NCI-H1694 (cell line): Measurements from ENCODE around the gene MYLIP.

ENCODE experiments used
- DNase-seq: peaks from one replicate; lab custom pipeline; 2025; lab: John Stamatoyannopoulos, UW

Gene MYLIP

DNA sequence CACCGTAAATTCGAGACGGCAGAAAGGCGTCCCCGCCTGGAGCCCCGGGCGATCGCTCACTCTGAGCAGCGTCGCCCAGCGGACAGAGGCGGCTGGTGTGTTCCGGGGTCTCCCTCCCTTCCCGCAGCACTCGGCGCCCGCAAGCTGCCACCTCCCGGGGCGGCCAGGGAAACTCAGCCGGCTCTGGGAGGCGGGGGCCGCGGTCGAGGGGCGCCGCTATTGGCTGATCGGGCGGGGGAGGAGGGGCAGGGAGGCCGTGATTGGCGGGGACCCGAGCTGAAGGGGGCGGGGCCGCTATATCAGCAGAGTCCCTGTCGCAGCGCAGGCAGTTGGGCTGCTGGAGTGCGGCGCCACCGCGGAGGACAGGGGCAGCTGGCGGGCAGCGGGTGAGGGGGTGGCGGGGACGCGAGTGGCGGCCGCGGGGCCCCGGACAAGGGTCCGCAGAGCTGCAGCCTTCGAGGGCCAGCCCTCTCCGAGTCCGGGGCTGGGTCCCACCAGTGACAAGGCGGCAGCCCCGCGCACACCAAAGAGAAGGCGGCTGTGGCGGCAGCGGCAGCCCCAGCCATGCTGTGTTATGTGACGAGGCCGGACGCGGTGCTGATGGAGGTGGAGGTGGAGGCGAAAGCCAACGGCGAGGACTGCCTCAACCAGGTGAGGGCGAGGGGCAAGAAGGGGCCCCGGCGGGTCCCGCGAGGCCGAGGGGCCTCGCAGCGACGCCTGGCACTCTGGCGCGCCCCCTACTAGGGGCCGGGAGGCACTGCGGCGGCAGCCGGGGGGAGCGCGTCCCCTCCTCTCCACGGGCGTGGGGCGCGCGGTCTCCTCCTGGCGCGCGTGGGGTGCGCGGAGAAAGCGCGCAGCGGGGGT lies at the start of gene MYLIP:
Gene MYLIP (plus strand): TSS at position 328 of the 864 bp plus-strand sequence. CDS start 237 bp downstream, at position 565.
- DNase-seq = peak; percentile 87

DNA sequence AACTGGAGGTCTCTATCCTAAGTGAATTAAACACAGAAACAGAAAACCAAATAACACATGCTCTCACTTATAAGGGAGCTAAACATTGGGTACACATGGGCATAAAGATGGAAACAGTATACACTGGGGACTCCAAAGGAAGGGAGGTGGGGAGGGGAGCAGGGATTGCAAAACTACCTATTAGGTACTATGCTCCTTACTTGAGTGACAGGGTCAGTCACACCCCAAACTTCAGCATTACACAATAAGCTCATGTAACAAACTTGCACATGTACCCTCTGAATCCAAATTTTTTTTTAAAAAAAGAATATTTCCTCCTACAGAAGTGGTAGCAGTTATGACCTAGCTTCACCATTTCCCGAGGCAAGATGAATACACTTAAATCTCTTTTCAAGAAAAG lies 49.5 kb upstream of the MYLIP start:
- no peak for DNase-seq

DNA sequence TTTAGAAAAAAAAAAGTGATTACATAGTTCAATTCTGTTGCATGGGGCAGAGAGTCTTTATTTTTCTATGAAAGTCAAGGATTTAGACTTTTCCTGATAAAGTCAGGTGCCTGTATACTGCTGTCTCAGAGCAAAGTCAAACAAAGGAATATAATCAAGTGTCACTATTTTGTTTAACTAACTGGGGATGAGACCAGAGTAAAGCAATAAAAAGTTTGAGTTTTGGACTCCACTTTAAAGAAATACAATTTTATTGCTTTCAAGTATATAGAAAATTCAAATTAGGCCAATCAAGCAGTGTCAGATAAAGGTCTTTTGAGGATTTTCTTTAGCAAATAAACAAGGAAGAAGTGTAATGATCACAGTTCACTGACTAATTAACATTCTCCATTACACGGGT lies 48.7 kb upstream of the MYLIP start:
- no peak for DNase-seq

DNA sequence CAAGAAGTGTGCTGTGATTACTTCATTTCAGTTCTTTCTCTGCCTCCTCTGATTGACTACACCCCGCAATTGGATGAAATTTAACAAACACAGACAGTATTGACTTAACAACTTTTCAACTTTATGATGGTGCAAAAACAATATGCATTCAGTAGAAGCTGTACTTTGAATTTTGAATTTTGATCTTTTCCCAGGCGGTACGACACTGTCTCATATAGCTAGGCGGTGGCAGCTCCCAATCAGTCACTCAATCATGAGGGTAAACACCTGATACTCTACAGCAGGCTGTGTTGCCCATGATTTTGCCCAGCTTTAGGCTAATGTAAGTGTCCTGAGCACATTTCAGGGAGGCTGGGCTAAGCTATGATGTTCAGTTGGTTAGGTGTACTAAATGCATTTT lies 47.6 kb upstream of the MYLIP start:
- DNase-seq = no peak

DNA sequence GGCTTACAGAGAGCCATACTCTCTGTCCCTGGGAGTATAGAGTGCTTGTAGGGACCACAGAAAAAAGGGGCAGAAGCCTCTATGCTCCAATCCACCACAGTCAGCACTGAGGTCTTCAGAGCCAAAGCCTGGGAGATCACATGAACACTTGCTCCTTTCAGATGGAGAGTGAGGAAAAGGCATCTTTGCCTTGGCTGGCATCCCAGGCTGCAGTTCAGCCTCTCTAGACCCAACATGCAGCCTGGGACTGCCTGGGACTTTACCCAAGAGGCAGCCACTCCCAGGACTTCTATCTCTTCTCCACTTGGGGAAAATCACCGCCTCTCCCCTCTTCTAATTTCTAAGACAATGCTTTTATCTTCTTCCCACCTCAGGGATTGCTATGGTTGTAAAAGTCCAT lies 46.5 kb upstream of the MYLIP start:
- no peak for DNase-seq

DNA sequence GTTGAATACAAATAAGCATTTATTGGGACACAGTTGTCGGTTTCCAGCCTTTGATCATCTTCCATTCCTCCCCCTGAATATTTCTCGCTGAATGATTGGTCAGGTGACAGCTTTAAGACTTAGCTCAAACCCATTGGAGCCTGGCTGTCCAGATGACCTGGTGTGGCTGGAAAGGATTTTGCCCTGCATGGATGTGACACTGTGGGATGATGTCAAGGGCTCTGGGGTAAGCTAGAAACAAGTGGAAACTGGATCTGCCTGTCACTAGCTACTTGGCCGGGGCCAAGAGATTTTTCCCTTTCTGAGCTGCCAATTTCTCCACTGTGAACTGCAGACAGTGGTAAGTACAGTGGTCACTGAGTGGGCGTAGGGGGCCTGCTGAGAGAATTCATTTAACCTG lies 41.9 kb upstream of the MYLIP start:
- DNase-seq = no peak

DNA sequence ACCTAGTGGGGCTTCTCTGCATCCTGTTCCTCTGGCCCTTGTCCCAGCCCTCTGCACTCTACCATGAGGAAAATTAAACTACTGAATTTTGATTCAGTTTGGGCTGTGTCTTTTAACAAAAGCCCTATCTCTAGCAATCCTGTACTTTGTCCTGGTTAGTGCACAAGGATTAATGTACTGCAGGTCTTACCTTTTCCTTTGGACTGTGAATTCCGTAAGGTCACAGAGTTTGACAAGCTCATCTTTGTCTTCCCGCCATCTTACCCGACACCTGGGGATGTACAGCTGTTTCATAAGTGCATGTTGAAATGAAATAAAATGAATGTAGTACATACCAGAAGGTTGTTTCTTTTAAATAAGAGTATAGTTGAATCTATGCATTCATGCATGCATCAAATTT lies 41.5 kb upstream of the MYLIP start:
- DNase-seq = no peak

DNA sequence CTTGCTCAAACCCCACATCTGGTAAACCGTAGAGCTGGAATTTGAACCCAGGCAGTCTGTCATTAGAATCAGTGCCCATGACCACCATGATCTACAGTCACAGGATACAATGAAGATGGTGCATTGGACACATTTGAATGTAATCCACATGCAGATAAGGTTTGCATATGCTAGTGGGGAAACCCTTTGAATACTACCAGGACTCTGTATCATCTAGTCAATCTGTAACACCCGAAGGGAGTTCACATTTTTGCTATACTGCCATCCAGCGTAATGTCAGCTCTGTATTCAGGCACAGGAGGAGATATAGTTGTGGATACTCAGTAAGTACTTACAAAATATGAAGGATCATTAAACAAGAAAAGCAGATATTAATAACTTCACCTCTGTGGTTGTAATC lies 40.5 kb upstream of the MYLIP start:
- DNase-seq = no peak

DNA sequence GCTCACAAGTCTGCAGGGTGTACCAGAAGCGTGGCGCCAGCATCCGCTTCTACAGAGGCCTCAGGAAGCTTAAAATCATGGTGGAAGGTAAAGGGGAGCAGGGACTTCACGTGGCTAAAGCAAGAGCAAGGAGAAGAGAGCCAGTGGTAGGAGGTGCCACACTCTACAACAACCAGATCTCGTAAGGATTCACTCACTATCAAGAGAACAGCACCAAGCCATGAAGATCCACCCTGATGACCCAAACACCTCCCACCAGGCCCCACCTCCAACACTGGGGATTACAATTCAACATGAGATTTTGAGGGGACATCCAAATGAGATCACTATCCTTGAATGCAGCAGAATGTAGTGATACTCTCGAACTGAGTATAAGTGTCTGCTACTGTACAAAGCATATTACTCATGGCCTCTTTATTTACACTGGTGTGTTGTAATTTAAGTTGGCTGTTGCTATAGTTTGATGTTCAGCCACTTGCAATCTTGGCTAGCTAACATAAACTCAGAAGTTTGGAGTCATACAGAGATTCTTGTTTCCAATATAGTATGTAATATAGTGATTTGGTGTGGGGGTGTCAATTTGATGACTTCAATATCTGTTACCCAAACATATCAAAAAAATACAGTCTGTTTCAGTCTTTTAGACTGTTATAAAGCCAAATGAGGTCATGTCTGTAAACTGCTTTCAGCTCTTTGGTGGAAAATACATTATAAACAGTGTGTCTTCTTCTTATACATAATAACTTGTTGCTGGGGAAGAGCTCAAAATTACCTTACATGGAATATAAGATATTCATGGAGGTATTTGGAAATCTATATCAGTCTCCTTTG lies 39.4 kb upstream of the MYLIP start:
- no peak for DNase-seq

DNA sequence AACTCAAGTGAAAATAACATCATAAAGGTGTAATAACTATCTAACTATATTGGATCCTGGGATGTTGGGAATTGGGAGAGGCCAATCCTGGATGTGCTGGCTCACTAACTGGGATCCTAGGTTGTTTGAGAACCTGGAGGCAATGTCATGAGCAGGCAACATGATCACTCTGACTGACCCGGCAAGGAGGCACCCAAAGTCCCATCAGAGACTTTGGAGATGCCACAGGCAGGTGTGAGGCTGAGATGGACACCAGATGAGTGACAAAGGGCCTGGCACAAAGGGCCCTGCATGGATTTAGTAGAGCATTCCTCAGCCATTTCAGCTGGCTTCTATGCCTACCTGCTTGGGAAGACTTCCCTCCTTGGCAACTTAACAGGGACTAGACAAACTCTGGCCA lies 38.4 kb upstream of the MYLIP start:
- DNase-seq = no peak

DNA sequence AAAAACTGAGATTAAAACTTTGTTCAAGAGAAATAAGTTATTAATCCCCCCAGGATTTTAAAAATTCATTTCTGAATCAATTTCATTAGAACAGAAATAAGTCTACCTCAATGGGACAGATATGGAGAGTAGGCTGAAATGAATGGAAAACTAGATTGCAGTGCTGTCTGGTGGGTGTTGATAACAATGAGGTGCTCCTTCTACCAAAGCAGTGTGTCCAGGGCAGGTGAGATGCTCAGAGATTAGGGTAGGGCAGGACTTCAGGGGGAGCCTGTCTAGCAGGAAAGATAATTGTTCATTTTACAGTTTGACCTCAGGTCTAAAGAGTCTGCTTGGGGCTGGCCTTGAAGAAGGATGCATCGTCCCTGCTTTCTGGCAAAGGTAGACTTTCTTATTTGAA lies 38.0 kb upstream of the MYLIP start:
- no peak for DNase-seq

DNA sequence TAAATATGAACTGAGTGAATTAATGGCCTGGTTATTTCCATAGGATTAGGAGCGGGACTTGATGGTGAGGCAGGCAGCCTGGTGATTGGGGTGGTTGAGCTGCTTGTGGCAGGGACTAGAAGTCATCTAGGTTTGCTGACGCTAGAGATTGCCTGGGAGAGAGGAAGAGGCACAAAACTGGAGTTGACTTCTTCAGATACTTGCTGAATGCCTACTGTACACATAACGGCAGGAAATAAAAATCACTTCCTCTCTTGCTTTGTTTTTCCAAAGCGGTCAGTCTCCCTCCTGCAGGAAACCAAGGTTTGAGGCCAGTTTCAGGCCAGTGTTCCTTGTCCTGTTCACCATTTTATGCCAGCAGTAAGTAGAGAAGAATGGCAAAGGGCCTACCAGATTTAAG lies 36.7 kb upstream of the MYLIP start:
- DNase-seq = no peak

DNA sequence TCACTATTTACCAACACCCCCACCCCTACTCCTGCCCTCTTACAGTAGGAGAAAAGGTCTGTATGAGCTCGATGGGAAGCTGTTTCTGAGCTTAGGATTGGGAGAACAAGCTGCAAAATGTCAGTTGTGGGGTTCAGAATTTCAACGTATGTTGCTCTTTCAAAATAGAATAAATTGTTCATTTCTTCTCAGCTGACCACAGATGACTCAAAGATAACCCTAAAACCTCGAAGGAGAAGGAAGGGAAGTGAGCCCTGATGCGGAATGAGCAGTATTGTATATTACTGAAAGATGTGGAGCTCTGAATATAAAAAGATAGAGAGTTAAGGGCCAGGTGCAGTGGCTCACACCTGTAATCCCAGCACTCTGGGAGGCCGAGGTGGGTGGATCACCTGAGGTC lies 35.9 kb upstream of the MYLIP start:
- no peak for DNase-seq

DNA sequence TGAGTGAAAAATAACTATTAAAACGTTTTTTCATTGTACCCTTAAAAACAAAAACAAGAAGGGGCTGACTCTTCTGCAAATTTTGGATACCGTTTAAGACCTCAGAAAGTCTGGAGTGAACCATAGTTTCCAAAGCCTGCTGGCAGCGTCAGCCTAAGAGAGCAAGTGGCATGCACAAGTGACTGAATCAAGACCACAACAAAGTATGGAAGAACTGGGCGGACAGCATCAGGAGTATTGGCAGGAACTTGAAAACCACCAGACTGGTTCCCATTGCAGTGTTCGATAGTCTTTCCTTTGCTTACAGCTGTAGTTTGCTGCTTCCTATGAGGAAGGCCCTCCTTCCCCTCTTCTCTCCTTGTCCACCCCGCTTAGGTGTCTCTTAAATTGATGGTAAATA lies 33.7 kb upstream of the MYLIP start:
- no peak for DNase-seq

DNA sequence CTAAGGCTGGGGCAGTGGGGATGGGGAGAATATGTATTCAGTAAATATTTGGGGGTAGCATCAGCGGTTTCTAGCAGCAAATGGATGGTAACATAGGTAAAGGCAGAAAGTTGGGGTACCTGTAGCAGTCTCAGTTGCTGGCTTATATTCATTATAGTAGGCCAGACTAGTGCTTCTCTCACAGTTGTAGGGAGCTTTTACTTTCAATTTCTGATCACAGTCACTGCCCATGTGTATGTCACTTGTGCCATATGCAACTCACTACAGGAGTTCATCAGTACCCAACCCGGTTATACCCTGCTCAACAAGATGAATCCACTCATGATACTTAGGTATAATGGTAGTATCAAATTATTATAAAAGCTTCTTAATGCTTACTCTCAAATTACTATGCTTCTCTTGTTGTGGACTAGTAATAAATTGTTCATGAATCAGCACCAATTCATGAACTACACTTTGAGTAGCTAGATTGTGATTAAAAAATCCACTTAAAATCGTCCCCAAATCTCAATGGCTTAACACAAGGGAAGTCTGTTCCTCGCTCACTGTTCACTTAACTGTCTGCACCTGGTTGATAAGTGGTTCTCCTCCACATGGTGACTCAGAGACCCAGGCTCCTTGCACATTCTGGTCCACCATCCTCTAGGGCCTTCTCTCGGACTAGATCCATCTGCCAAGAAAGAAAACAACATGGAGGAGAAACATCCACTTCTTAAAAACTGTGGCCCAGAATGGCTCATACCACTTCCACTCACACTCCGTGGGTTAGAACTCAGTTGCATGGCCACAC lies 31.3 kb upstream of the MYLIP start:
- DNase-seq = no peak

DNA sequence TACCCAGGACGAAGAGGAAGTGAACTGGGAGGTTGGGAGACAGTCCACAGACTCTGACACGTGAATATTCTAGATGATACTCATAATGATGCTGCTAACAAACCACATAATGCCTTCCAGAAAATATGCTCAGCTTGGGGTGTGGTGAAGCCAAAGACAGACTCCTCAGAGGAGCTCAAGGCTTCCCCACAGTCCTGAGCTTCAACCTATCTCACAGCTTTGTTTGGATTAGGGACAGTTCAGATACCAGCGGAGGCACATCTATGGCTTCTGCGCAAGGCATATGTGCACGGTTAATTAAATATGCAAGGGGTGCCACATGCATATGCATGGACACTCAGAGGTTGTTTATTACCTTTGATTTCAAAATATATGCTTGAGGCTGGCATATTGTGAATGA lies 30.7 kb upstream of the MYLIP start:
- DNase-seq = no peak

DNA sequence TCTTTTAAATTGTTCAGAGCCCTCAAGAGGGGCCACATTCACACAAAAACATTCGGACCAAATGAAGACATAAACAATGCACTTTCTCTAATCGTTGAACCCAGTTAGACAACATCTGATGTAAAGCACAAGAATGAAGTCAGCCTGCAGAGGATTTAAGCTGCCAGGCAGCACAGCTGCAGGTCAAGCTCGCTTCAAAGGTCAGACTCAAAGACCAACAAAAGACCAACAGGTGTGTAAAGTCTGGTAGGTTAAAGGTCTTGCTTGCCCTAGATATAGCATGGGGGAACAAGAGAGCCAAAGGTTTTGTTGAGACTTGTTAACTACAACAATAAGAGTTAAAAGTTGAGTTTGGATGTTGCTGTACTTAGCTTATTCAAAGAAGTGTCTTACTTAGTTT lies 26.7 kb upstream of the MYLIP start:
- DNase-seq = no peak

DNA sequence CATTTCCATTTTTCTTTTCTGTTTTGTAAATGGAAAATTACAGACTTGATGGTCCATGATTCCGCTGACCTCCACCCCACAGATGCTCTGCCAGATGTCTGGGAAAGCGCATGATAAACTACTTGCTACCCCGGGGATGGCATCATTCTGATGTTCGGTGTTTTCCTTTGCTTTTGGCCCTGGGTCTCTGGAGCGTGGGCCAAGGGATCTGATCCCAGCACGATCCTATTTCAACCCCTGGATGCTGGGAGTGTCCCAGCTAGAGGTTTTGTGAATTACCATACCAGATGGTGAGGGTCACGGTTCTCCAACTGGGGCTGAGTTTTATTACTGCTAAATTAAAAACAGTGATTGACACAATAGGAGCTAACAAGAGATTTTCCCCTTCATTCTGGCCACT lies 25.2 kb upstream of the MYLIP start:
- DNase-seq = peak; percentile 86

DNA sequence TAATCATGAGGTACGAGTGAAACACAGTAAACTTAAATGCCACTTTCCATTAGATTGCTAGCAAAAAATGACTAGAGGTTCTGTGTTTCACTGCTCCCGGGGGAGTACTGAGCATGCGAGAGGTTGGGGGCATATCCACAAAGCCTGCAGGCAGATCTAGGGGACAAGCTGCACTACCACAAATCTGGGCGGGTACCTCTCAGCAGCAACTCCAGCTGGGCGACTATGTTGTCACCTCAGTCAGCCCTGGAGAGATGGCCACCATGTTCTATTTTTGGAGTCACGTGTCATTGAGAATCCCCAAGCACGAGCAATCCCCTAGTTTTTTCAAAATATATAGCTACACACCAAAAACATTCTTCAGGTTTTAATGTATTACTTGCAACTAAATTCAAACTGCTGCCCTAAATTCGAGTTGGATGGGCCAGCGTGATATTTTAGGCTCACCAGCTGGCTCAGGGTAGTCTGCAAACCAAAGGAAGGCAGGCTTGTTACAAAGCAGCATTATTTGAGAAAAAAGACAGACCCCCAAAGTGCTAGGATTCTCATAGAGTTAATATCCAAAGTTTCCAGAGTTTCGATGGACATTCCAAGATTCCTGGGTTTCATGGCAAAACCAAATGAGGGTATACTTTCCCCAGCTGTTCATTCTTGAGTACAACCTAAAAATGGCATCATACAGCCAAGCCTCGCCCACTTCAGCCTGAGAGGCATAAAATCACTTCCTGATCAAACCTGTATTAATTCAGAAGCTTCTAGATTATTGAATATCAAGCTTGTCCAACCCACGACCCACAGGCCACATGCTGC lies 24.1 kb upstream of the MYLIP start:
- DNase-seq = peak; percentile 24

DNA sequence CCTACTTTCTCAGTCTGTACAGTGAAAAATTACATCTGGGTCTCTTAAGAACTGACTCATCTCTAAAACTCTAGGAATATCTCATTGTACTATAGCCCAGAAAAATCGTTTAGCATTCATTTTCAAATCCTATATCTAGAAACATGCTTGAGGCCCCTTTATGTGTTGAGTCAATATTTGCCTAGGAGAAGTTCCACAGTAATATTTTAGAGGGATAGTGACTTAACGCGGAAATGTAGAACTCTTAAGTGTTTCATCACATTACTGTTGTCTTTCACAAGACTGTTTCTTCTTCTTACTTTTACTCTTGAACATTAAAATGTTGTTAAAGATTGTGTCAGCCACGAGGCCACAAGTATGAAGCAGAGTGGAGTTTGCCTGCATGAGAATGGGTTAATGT lies 23.0 kb upstream of the MYLIP start:
- no peak for DNase-seq

DNA sequence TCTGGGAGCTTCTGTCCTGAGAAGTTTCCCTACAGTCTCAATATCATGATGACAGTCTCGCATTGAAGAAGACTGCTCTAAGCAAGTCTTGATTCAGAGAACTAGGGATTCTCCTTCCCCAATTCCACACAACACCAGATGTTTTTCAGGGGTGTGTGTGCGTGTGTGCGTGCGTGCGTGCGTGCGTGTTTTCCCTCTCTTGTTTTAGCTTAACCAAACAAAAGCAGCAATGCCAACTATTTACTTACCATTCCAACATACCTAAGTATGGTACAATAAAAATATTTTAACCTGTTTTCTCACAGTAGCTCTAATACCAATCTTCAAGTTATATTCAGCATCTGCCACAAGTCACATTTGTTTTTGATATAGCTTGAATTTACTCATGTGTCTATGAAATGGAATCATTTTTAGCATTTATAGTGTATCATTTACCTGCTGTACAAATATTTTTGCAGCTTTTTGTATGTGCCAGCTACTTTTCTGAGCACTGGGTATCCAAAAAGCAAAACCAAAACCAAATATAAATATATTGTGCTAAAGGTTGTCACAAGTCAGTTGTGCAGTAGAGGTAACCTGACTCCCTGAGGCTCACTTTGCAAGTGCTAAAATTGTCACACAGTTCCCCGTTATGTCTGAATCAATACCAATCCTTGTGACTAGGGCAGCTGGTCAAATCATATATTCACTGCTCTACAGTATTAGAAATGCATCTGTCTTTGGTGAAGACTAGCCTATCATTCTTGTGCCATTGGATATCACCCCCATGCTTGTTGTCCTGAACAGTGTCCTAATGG lies 21.7 kb upstream of the MYLIP start:
- DNase-seq = no peak
